SK-N-SH (cell line): ENCODE measurements around the gene OSBPL8. TPM values are rescaled to one million over a fixed set of nuclear protein-coding genes. Genes with fewer than 3 reads are reported as not detected.

Experiments
- CTCF ChIA-PET: fragments of 300-600, 350-600 bp; formaldehyde crosslinking; extraction: SDS; loops from one replicate; lab custom pipeline; 2021; lab: Yijun Ruan, JAX
- POLR2A ChIA-PET: fragments of 350-600 bp; sonication (Branson Sonifier 250); formaldehyde crosslinking; extraction: SDS; loops from one replicate; lab custom pipeline; 2020; ENCODE audit warnings: antibody characterized with exemption, inconsistent platforms; lab: Yijun Ruan, JAX
- DNase-seq: peaks from one replicate; pipeline ENCODE4 v3.0.0; 2012
- H2AFZ ChIP-seq: fragments of 200-600 bp; sonication (generic); 2 replicates; pipeline ENCODE4 v1.8.1; 2016; ENCODE audit warnings: antibody characterized with exemption, mild to moderate bottlenecking, low read depth
- H3F3A ChIP-seq: fragments of 200-600 bp; sonication (generic); replicated peaks from 2 replicates; pipeline ENCODE3; 2016; ENCODE audit warnings: antibody characterized with exemption, mild to moderate bottlenecking; ENCODE audit not compliant: insufficient read depth
- H3K27ac ChIP-seq, 2 experiments: fragments of 200-500 bp in 1 of 2; fragments of 200-600 bp in 1 of 2; sonication (Bioruptor generic) in 1 of 2; sonication (generic), shearing (Covaris generic) in 1 of 2; 2 replicates each; pipeline versions ENCODE4 v1.5.1 to v1.6.1; 2014 to 2016; ENCODE audit warnings: low read depth in 2 of 2, inconsistent platforms in 1 of 2, low read length in 1 of 2, mild to moderate bottlenecking in 1 of 2, mixed read lengths in 1 of 2
- H3K27me3 ChIP-seq: fragments of 200-600 bp; sonication (generic), shearing (Covaris generic); 2 replicates; pipeline ENCODE4 v1.6.1; 2016; ENCODE audit warnings: mixed run types; ENCODE audit not compliant: insufficient read depth
- H3K36me3 ChIP-seq, 2 experiments: fragments of 200-500 bp in 1 of 2; fragments of 200-600 bp in 1 of 2; sonication (Bioruptor generic) in 1 of 2; sonication (generic) in 1 of 2; replicated peaks in 1 of 2; 2 replicates each; pipeline versions ENCODE3 to v1.5.1; 2014 to 2016; ENCODE audit warnings: low read length in 1 of 2, mild to moderate bottlenecking in 1 of 2; ENCODE audit not compliant: insufficient read depth in 2 of 2, control insufficient read depth in 1 of 2
- H3K4me1 ChIP-seq, 2 experiments: fragments of 200-500 bp in 1 of 2; fragments of 200-600 bp in 1 of 2; sonication (Bioruptor generic) in 1 of 2; sonication (generic), shearing (Covaris generic) in 1 of 2; 2 replicates each; pipeline versions ENCODE4 v1.5.1 to v1.6.1; 2014 to 2016; ENCODE audit warnings: low read depth in 1 of 2, low read length in 1 of 2, mixed run types in 1 of 2; ENCODE audit not compliant: insufficient read depth in 2 of 2, control insufficient read depth in 1 of 2
- H3K4me2 ChIP-seq: fragments of 200-600 bp; sonication (generic), shearing (Covaris generic); 2 replicates; pipeline ENCODE4 v1.6.1; 2017; ENCODE audit warnings: mixed run types
- H3K4me3 ChIP-seq, 2 experiments: fragments of 200-500 bp in 1 of 2; fragments of 200-600 bp in 1 of 2; sonication (Bioruptor generic) in 1 of 2; sonication (generic), shearing (Covaris generic) in 1 of 2; 2 replicates each; pipeline versions ENCODE4 v1.5.1 to v1.8.1; 2014 to 2016; ENCODE audit warnings: low read depth in 2 of 2, inconsistent platforms in 1 of 2, low read length in 1 of 2, mild to moderate bottlenecking in 1 of 2, mixed read lengths in 1 of 2, moderate library complexity in 1 of 2
- H3K79me2 ChIP-seq: fragments of 200-600 bp; sonication (generic); 2 replicates; pipeline ENCODE4 v1.8.1; 2017; ENCODE audit warnings: mild to moderate bottlenecking; ENCODE audit not compliant: insufficient read depth
- H3K9ac ChIP-seq: fragments of 200-600 bp; sonication (generic); 2 replicates; pipeline ENCODE4 v1.6.1; 2017; ENCODE audit warnings: mixed run types
- H3K9me2 ChIP-seq: fragments of 200-600 bp; sonication (generic); 2 replicates; pipeline ENCODE4 v1.6.1; 2017; ENCODE audit warnings: mixed run types
- H3K9me3 ChIP-seq: fragments of 200-600 bp; sonication (generic); 2 replicates; pipeline ENCODE4 v1.6.1; 2017; ENCODE audit warnings: mixed run types, mild to moderate bottlenecking, moderate library complexity
- H4K20me1 ChIP-seq: fragments of 200-600 bp; sonication (generic); 2 replicates; pipeline ENCODE4 v1.6.1; 2017; ENCODE audit warnings: mild to moderate bottlenecking, mixed run types; ENCODE audit not compliant: insufficient read depth
- CHD2 ChIP-seq: fragments of 150-350 bp; IDR thresholded peaks from 2 replicates; pipeline ENCODE4 v1.6.1; 2018; ENCODE audit warnings: low read length; ENCODE audit not compliant: partially characterized antibody
- CTCF ChIP-seq: fragments of 200-600 bp; sonication (generic); IDR thresholded peaks from 2 replicates; pipeline ENCODE4 v1.6.1; 2017; ENCODE audit warnings: antibody characterized with exemption, mild to moderate bottlenecking, moderate library complexity
- ELF1 ChIP-seq: IDR thresholded peaks from 2 replicates; pipeline ENCODE4 v1.4.0; 2012
- EZH2phosphoT487 ChIP-seq: fragments of 200-600 bp; sonication (generic); IDR thresholded peaks from 2 replicates; pipeline ENCODE4 v1.6.1; 2017; ENCODE audit warnings: low read depth, mixed run types, mild to moderate bottlenecking, antibody characterized with exemption, moderate library complexity, borderline replicate concordance
- FOXM1 ChIP-seq: IDR thresholded peaks from 2 replicates; pipeline ENCODE4 v1.4.0; 2012; ENCODE audit warnings: low read depth, mild to moderate bottlenecking
- GABPA ChIP-seq: IDR thresholded peaks from 2 replicates; pipeline ENCODE4 v1.4.0; 2012; ENCODE audit warnings: low read depth, mild to moderate bottlenecking
- GATA2 ChIP-seq: sonication (generic); formaldehyde crosslinking; IDR thresholded peaks from 2 replicates; pipeline ENCODE4 v1.5.0; 2020; ENCODE audit warnings: mild to moderate bottlenecking, missing genetic modification reagents
- JUND ChIP-seq: IDR thresholded peaks from 2 replicates; pipeline ENCODE4 v1.4.0; 2012
- MAX ChIP-seq: IDR thresholded peaks from 2 replicates; pipeline ENCODE4 v1.4.0; 2012; ENCODE audit warnings: low read depth
- MEF2A ChIP-seq: IDR thresholded peaks from 2 replicates; pipeline ENCODE4 v1.4.0; 2012; ENCODE audit warnings: low read depth, borderline replicate concordance
- MXI1 ChIP-seq: IDR thresholded peaks from 2 replicates; pipeline ENCODE4 v1.6.1; 2012; ENCODE audit warnings: mild to moderate bottlenecking, low read depth, low read length, improper control_type of control experiment
- NRF1 ChIP-seq: IDR thresholded peaks from 2 replicates; pipeline ENCODE4 v1.6.1; 2012; ENCODE audit warnings: low read depth, mild to moderate bottlenecking, low read length
- PBX3 ChIP-seq: IDR thresholded peaks from 2 replicates; pipeline ENCODE4; 2012
- POLR2AphosphoS5 ChIP-seq: IDR thresholded peaks from 2 replicates; pipeline ENCODE4 v1.6.1; 2012; ENCODE audit warnings: low read depth, low read length
- REST ChIP-seq: IDR thresholded peaks from 2 replicates; pipeline ENCODE4 v1.6.1; 2012; ENCODE audit warnings: mild to moderate bottlenecking, low read depth, low read length, moderate library complexity
- SIN3A ChIP-seq: IDR thresholded peaks from 2 replicates; pipeline ENCODE4 v1.6.1; 2012; ENCODE audit warnings: low read depth, mild to moderate bottlenecking, low read length, moderate library complexity, borderline replicate concordance
- polyA plus RNA-seq, 3 experiments: library from polyadenylated mRNA; depleted of rRNA; stranded (reverse); fragments of >200 nt; gene quantifications; 2 replicates each; pipeline ENCODE4 v1.2.3, GENCODE V29; 2012

Gene OSBPL8
- polyA plus RNA-seq, 1 of the 3 experiments (the other 2 are of a cell fraction) = 10.6 TPM

GRCh38 chr12:76523408-76523807, 36.2 kb downstream of the OSBPL8 start (continued):
- TF ChIP-seq REST = no peak
- no peak for TF ChIP-seq MXI1
- TF ChIP-seq SIN3A = no peak
- TF ChIP-seq PBX3 = no peak
- TF ChIP-seq MEF2A = no peak
- TF ChIP-seq NRF1 = no peak
- TF ChIP-seq GATA2 (CRISPR knock-in tag) = no peak
- TF ChIP-seq POLR2AphosphoS5 = no peak
- TF ChIP-seq FOXM1 = no peak
- no peak for TF ChIP-seq CHD2

- no peak overlapping the region for H3K4me2 ChIP-seq
- H3K9me2 ChIP-seq = no peaks in the 10 kb centered on the region
- no peak overlapping the region for H2AFZ ChIP-seq
- DNase-seq = no peak
- no peak overlapping the region for H3K9ac ChIP-seq
- no peaks in the 10 kb centered on the region for H3K4me1 ChIP-seq
- no peak overlapping the region for H3K27ac ChIP-seq
- H4K20me1 ChIP-seq = no peaks in the 10 kb centered on the region
- no peaks in the 10 kb centered on the region for H3K27me3 ChIP-seq
- TF ChIP-seq ELF1 (no peak), PBX3 (no peak), FOXM1 (no peak), GABPA (no peak), CTCF (no peak), EZH2phosphoT487 (no peak), MAX (no peak), JUND (no peak)
- POLR2A ChIA-PET = no interaction called here
- no peaks in the 10 kb centered on the region for H3K9me3 ChIP-seq
- peaks cover 71% of the 10 kb centered on the region for H3K79me2 ChIP-seq
- no peaks in the 10 kb centered on the region for H3F3A ChIP-seq
- CTCF ChIA-PET = no interaction called here
- H3K4me3 ChIP-seq = no peak overlapping the region
- H3K36me3 ChIP-seq = peaks cover 0 to 12% of the 10 kb centered on the region in 2 experiments
Observed at GRCh38 chr12:76520348-76520747, 39.2 kb downstream of the OSBPL8 start.
